Measurements from ENCODE around the gene CYP4B1. TPM values are rescaled to one million over a fixed set of nuclear protein-coding genes. Genes with fewer than 3 reads are reported as not detected.
"Not testable (repeated sequence)": the region's sequence is repeated elsewhere in the genome, so short reads cannot be mapped to it uniquely, and the experiment has no call there.

Gene CYP4B1
- total and polyA plus RNA-seq, 10 of the 15 experiments (the other 5 are each of a cell fraction or from before 2014, with no cell fraction given), result 0.38 TPM; not detected in 9

- TF ChIP-seq REST (IDR thresholded peaks at IDR 0.05; ENCODE audit: low read depth, low read length) (no peak), SP1 (IDR thresholded peaks at IDR 0.05; ENCODE audit: low read depth, low read length) (no peak), ZNF217 (IDR thresholded peaks at IDR 0.05) (no peak), NFYA (IDR thresholded peaks at IDR 0.05; ENCODE audit: borderline replicate concordance, low read depth, low read length) (no peak), FOXK2 (IDR thresholded peaks at IDR 0.05) (no peak), CHD4 (IDR thresholded peaks at IDR 0.05) (no peak), CBX5 (IDR thresholded peaks at IDR 0.05; ENCODE audit: low read depth) (no peak), ZNF384 (IDR thresholded peaks at IDR 0.05; ENCODE audit: borderline replicate concordance, low read depth, low read length) (no peak), ATF2 (IDR thresholded peaks at IDR 0.05; ENCODE audit: low read length) (no peak), MTA2 (IDR thresholded peaks at IDR 0.05; ENCODE audit: low read depth) (no peak), SUPT20H (IDR thresholded peaks at IDR 0.05; ENCODE audit: borderline replicate concordance, control insufficient read depth, low read depth, low read length) (no peak), IKZF1 (conservative IDR thresholded peaks at IDR 0.05) (no peak), ATF7 (IDR thresholded peaks at IDR 0.05; ENCODE audit: low read depth) (no peak), TARDBP (IDR thresholded peaks at IDR 0.05; ENCODE audit: borderline replicate concordance) (no peak)
- TF ChIP-seq, protein P1, sequence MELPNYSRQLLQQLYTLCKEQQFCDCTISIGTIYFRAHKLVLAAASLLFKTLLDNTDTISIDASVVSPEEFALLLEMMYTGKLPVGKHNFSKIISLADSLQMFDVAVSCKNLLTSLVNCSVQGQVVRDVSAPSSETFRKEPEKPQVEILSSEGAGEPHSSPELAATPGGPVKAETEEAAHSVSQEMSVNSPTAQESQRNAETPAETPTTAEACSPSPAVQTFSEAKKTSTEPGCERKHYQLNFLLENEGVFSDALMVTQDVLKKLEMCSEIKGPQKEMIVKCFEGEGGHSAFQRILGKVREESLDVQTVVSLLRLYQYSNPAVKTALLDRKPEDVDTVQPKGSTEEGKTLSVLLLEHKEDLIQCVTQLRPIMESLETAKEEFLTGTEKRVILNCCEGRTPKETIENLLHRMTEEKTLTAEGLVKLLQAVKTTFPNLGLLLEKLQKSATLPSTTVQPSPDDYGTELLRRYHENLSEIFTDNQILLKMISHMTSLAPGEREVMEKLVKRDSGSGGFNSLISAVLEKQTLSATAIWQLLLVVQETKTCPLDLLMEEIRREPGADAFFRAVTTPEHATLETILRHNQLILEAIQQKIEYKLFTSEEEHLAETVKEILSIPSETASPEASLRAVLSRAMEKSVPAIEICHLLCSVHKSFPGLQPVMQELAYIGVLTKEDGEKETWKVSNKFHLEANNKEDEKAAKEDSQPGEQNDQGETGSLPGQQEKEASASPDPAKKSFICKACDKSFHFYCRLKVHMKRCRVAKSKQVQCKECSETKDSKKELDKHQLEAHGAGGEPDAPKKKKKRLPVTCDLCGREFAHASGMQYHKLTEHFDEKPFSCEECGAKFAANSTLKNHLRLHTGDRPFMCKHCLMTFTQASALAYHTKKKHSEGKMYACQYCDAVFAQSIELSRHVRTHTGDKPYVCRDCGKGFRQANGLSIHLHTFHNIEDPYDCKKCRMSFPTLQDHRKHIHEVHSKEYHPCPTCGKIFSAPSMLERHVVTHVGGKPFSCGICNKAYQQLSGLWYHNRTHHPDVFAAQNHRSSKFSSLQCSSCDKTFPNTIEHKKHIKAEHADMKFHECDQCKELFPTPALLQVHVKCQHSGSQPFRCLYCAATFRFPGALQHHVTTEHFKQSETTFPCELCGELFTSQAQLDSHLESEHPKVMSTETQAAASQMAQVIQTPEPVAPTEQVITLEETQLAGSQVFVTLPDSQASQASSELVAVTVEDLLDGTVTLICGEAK (IDR thresholded peaks at IDR 0.05; ENCODE audit: borderline replicate concordance), result no peak
Observed at GRCh38 chr1:46774297-46774696, 24.5 kb upstream of the CYP4B1 start (continued).

DNA sequence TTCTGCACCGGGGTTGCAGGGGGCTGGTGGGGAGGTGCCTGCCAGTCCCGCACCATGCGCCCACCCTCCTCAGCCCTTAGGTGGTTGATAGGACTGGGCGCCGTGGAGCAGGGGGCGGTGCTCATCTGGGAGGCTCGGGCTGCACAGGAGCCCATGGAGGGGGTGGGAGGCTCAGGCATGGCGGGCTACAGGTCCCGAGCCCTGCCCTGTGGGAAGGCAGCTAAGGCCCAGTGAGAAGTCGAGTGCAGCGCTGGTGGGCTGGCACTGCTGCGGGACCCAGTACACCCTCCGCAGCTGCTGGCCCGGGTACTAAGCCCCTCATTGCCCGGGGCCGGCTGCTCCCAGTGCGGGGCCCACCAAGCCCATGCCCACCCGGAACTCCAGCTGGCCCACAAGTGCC, 20.4 kb upstream of the CYP4B1 start:
- H3K4me1 ChIP-seq (ENCODE audit: control insufficient read depth, insufficient read depth, low read length); in situ Hi-C loops (cut with MboI); ATAC-seq; H3K9ac ChIP-seq (ENCODE audit: control insufficient read depth, insufficient read depth, low read length); H2AFZ ChIP-seq (ENCODE audit: control insufficient read depth, low read depth, low read length); POLR2A ChIA-PET; intact Hi-C loops (cut with micrococcal nuclease; ENCODE audit: unreplicated experiment); H3K79me2 ChIP-seq (ENCODE audit: control insufficient read depth, insufficient read depth, low read length); H3K4me2 ChIP-seq (ENCODE audit: control insufficient read depth, insufficient read depth); DNase-seq (ENCODE audit: low read depth, low spot score); H3K27ac ChIP-seq (ENCODE audit: control insufficient read depth, insufficient read depth); SMC1A ChIA-PET (ENCODE audit: uncharacterized antibody, unreplicated experiment); H3K36me3 ChIP-seq (ENCODE audit: control insufficient read depth in 2 of 2, insufficient read depth in 2 of 2, low read length in 1 of 2); RAD21 ChIA-PET (ENCODE audit: unreplicated experiment); BruUV-seq (replicated peaks); H3K9me3 ChIP-seq (replicated peaks; ENCODE audit: control insufficient read depth, insufficient read depth, low read length); H4K20me1 ChIP-seq (ENCODE audit: control insufficient read depth, insufficient read depth); H3K4me3 ChIP-seq; FAIRE-seq; H3K27me3 ChIP-seq (replicated peaks in 1 of 2; ENCODE audit: control insufficient read depth in 2 of 2, insufficient read depth in 2 of 2, low read length in 1 of 2); CTCF ChIA-PET: not testable (repeated sequence)
- WGBS (ENCODE audit: insufficient coverage, insufficient replicate concordance, low lambda C conversion rate, missing lambda C conversion rate), result 64% methylated on average over 16 of the region's 18 CpGs

All from GM12878 (cell line).